Panc1 (cell line): Measurements from ENCODE around the gene DRAXIN. TPM values are rescaled to one million over a fixed set of nuclear protein-coding genes. Genes with fewer than 3 reads are reported as not detected.

Experiments used
- ATAC-seq: fragments of 200-7000 bp; cut with Tn5 transposase; 2 replicates; pipeline ENCODE4 v1.9.1; 2020; ENCODE audit warnings: mild to moderate bottlenecking, moderate library complexity
- BruUV-seq: library from RNA; stranded (reverse); fragments of 400-500 nt; replicated peaks from 2 replicates; lab custom pipeline; 2021; lab: Mats Ljungman, UMichigan
- CTCF ChIA-PET: fragments of 300-600 bp; sonication (Branson Sonifier 250); formaldehyde crosslinking; loops from one replicate; lab custom pipeline; 2022; ENCODE audit warnings: antibody characterized with exemption; lab: Charles Lee
- POLR2A ChIA-PET: fragments of 300-600 bp; sonication (Branson Sonifier 250); formaldehyde crosslinking; loops from one replicate; lab custom pipeline; 2022; ENCODE audit warnings: antibody characterized with exemption; lab: Charles Lee
- DNase-seq: peaks from one replicate; pipeline ENCODE4 v3.0.0-alpha.2; 2010; ENCODE audit warnings: low read depth, low spot score
- H3K27ac ChIP-seq: 2 replicates; pipeline ENCODE4 v1.5.1; 2011; ENCODE audit warnings: mild to moderate bottlenecking, low read length, inconsistent platforms
- H3K27me3 ChIP-seq: fragments of 200-500 bp; sonication (Bioruptor generic); 2 replicates; pipeline ENCODE4 v1.6.0; 2014; ENCODE audit warnings: low read length, inconsistent platforms; ENCODE audit not compliant: control insufficient read depth, insufficient read depth
- H3K36me3 ChIP-seq: fragments of 200-500 bp; sonication (Bioruptor generic); 2 replicates; pipeline ENCODE4 v1.5.1; 2014; ENCODE audit warnings: inconsistent platforms, mild to moderate bottlenecking, low read length, moderate library complexity; ENCODE audit not compliant: control insufficient read depth, insufficient read depth
- H3K4me1 ChIP-seq: 2 replicates; pipeline ENCODE4 v1.5.1; 2011; ENCODE audit warnings: inconsistent platforms, mild to moderate bottlenecking, low read length, moderate library complexity; ENCODE audit not compliant: control insufficient read depth, insufficient read depth
- H3K4me3 ChIP-seq, 2 experiments: 2 replicates each; pipeline ENCODE4 v1.5.1; 2011 to 2012; ENCODE audit warnings: low read depth in 2 of 2, low read length in 2 of 2, mild to moderate bottlenecking in 2 of 2, inconsistent platforms in 1 of 2, moderate library complexity in 1 of 2
- H3K9me3 ChIP-seq: fragments of 200-500 bp; sonication (Bioruptor generic); 2 replicates; pipeline ENCODE4 v1.5.1; 2014; ENCODE audit warnings: low read depth, mild to moderate bottlenecking, inconsistent platforms, low read length, moderate library complexity; ENCODE audit not compliant: control insufficient read depth, insufficient read depth
- POLR2AphosphoS5 ChIP-seq: IDR thresholded peaks from 2 replicates; pipeline ENCODE4 v1.6.1; 2012; ENCODE audit warnings: mild to moderate bottlenecking, low read depth, low read length, moderate library complexity
- REST ChIP-seq, 2 experiments: IDR thresholded peaks; 2 replicates each; pipeline ENCODE4 v1.6.1; 2011 to 2012; ENCODE audit warnings: low read depth in 2 of 2, control low read depth in 1 of 2, low read length in 1 of 2, mild to moderate bottlenecking in 1 of 2, moderate library complexity in 1 of 2; ENCODE audit not compliant: insufficient read depth in 1 of 2
- SIN3A ChIP-seq: IDR thresholded peaks from 2 replicates; pipeline ENCODE4 v1.6.1; 2012; ENCODE audit warnings: low read depth, mild to moderate bottlenecking, low read length, moderate library complexity, borderline replicate concordance; ENCODE audit not compliant: insufficient read depth
- TCF7L2 ChIP-seq: IDR thresholded peaks from 2 replicates; pipeline ENCODE4 v1.6.1; 2011; ENCODE audit warnings: mild to moderate bottlenecking, low read depth, low read length, inconsistent platforms
- in situ Hi-C: cut with HindIII; loops from 2 replicates; pipeline ENCODE4 v1.10.0; 2016; ENCODE audit warnings: low sequenced_read_pairs, low pct_unique_long_range_greater_than_20kb
- intact Hi-C: fragments of 100-400 bp; cut with micrococcal nuclease; formaldehyde crosslinking; loops from one replicate; pipeline ENCODE4 v1.10.0; 2022; ENCODE audit not compliant: unreplicated experiment
- total RNA-seq: library from RNA; stranded (reverse); gene quantifications from one replicate; pipeline ENCODE4 v1.2.1, GENCODE V29; 2021; ENCODE audit not compliant: unreplicated experiment
- TF ChIP-seq, protein P1 (sequence below): fragments of 450-650 bp; IDR thresholded peaks from 2 replicates; pipeline ENCODE4 v1.5.1; 2017; ENCODE audit warnings: mild to moderate bottlenecking

The DRAXIN gene
- total RNA-seq, 1 experiment from 2014 or later = 0.13 TPM

GRCh38 chr1:11769274-11769673 is 77.8 kb downstream of the DRAXIN start:
- ATAC-seq (no peak), DNase-seq (no peak)
- ChIA-PET CTCF (no interaction called here), POLR2A (no interaction called here)
- Histone ChIP-seq H3K27me3 (no peaks in the 10 kb centered on the region), H3K4me3 (no peak overlapping the region), H3K4me1 (no peaks in the 10 kb centered on the region), H3K9me3 (no peaks in the 10 kb centered on the region), H3K36me3 (no peaks in the 10 kb centered on the region), H3K27ac (no peak overlapping the region)
- intact Hi-C loops = no loop called here
- TF ChIP-seq REST (IDR thresholded peaks at IDR 0.05; ENCODE audit: insufficient read depth in 1 of 2, low read depth in 2 of 2, low read length in 1 of 2) = no peak
- TF ChIP-seq TCF7L2 = no peak
- no peak for TF ChIP-seq SIN3A
- TF ChIP-seq POLR2AphosphoS5 = no peak
- TF ChIP-seq, protein P1, sequence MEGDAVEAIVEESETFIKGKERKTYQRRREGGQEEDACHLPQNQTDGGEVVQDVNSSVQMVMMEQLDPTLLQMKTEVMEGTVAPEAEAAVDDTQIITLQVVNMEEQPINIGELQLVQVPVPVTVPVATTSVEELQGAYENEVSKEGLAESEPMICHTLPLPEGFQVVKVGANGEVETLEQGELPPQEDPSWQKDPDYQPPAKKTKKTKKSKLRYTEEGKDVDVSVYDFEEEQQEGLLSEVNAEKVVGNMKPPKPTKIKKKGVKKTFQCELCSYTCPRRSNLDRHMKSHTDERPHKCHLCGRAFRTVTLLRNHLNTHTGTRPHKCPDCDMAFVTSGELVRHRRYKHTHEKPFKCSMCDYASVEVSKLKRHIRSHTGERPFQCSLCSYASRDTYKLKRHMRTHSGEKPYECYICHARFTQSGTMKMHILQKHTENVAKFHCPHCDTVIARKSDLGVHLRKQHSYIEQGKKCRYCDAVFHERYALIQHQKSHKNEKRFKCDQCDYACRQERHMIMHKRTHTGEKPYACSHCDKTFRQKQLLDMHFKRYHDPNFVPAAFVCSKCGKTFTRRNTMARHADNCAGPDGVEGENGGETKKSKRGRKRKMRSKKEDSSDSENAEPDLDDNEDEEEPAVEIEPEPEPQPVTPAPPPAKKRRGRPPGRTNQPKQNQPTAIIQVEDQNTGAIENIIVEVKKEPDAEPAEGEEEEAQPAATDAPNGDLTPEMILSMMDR = no peak
- BruUV-seq = no TSS peak
- in situ Hi-C loops = no loop called here

- no peak for DNase-seq
- POLR2A ChIA-PET = no interaction called here
- CTCF ChIA-PET = no interaction called here
Measured at GRCh38 chr1:11770011-11770410, 78.5 kb downstream of the DRAXIN start.

More at GRCh38 chr1:11770011-11770410, 78.5 kb downstream of the DRAXIN start:
- intact Hi-C loops (no loop called here), in situ Hi-C loops (no loop called here)
- no peaks in the 10 kb centered on the region for H3K36me3 ChIP-seq
- H3K27me3 ChIP-seq = no peaks in the 10 kb centered on the region
- TF ChIP-seq SIN3A = no peak
- no peak for TF ChIP-seq REST (IDR thresholded peaks at IDR 0.05; ENCODE audit: insufficient read depth in 1 of 2, low read depth in 2 of 2, low read length in 1 of 2)
- TF ChIP-seq POLR2AphosphoS5 = no peak
- TF ChIP-seq, protein P1 = no peak
- TF ChIP-seq TCF7L2 = no peak
- BruUV-seq = no TSS peak
- no peaks in the 10 kb centered on the region for H3K4me1 ChIP-seq
- H3K4me3 ChIP-seq = no peak overlapping the region
- no peak overlapping the region for H3K27ac ChIP-seq
- no peak for ATAC-seq
- no peaks in the 10 kb centered on the region for H3K9me3 ChIP-seq
